ENCODE data around the gene RIMBP2.
"Not testable (repeated sequence)": the region's sequence is repeated elsewhere in the genome, so short reads cannot be mapped to it uniquely, and the experiment has no call there.

RIMBP2 gene

GRCh38 chr12:130700492-130701401 is 15.4 kb downstream of the RIMBP2 start:
- DNase-seq (ENCODE audit: low read depth): no peak
- H3K4me3 ChIP-seq (ENCODE audit: low read depth, low read length): no peak overlapping the region
- TF ChIP-seq, protein P1, sequence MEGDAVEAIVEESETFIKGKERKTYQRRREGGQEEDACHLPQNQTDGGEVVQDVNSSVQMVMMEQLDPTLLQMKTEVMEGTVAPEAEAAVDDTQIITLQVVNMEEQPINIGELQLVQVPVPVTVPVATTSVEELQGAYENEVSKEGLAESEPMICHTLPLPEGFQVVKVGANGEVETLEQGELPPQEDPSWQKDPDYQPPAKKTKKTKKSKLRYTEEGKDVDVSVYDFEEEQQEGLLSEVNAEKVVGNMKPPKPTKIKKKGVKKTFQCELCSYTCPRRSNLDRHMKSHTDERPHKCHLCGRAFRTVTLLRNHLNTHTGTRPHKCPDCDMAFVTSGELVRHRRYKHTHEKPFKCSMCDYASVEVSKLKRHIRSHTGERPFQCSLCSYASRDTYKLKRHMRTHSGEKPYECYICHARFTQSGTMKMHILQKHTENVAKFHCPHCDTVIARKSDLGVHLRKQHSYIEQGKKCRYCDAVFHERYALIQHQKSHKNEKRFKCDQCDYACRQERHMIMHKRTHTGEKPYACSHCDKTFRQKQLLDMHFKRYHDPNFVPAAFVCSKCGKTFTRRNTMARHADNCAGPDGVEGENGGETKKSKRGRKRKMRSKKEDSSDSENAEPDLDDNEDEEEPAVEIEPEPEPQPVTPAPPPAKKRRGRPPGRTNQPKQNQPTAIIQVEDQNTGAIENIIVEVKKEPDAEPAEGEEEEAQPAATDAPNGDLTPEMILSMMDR (IDR thresholded peaks at IDR 0.05; ENCODE audit: insufficient read depth, low read depth, low read length, missing control alignments): no peak

DNA sequence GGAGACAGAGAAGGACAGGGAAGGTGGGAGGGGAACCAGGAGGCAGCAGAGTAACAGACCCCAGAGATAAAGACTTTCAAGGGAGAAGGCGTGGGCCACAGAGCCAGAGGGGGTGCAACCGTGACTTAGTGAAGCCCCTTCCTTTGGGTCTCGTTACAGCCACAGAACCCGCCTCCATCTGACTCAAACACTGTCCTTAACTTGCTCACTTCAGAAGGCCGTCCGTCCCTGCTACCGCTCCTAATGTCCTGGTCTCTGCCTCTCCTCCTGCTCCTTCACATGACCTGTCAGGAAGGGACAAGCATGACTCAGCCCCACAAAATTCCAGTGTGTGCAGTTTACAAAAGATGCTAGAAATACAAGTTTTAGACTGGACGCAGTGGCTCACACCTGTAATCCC is 18.0 kb downstream of the RIMBP2 start:
- no peak overlapping the region for H3K4me3 ChIP-seq (ENCODE audit: low read depth, low read length)
- TF ChIP-seq, protein P1 (IDR thresholded peaks at IDR 0.05; ENCODE audit: insufficient read depth, low read depth, low read length, missing control alignments): no peak
- no peak for DNase-seq (ENCODE audit: low read depth)

- TF ChIP-seq, protein P1 (IDR thresholded peaks at IDR 0.05; ENCODE audit: insufficient read depth, low read depth, low read length, missing control alignments): no peak
- DNase-seq (ENCODE audit: low read depth): no peak
- H3K4me3 ChIP-seq (ENCODE audit: low read depth, low read length): no peak overlapping the region
These were observed 19.6 kb downstream of the RIMBP2 start for GRCh38 chr12:130696379-130697100.

DNA sequence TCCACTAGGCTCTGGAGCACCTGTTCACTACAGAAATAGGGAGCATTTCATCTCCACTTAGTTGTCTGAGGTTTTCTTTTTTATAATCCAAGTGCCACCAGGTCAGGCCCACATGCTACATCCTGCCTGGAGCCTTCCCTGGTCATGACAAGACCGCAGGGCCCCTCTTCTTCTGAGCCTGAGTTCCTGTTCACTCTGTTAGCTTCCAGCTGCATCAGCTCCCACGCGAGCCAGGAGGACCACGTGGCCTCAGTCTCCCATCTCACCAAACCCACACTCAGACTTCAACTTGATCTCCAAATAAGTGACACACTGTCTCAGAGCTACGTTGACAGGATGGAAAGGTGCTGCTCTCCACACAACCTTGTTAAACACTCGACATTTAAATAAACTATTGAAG is 21.0 kb downstream of the RIMBP2 start:
- H3K4me3 ChIP-seq (ENCODE audit: low read depth, low read length): no peak overlapping the region
- TF ChIP-seq, protein P1 (IDR thresholded peaks at IDR 0.05; ENCODE audit: insufficient read depth, low read depth, low read length, missing control alignments): no peak
- no peak for DNase-seq (ENCODE audit: low read depth)

DNA sequence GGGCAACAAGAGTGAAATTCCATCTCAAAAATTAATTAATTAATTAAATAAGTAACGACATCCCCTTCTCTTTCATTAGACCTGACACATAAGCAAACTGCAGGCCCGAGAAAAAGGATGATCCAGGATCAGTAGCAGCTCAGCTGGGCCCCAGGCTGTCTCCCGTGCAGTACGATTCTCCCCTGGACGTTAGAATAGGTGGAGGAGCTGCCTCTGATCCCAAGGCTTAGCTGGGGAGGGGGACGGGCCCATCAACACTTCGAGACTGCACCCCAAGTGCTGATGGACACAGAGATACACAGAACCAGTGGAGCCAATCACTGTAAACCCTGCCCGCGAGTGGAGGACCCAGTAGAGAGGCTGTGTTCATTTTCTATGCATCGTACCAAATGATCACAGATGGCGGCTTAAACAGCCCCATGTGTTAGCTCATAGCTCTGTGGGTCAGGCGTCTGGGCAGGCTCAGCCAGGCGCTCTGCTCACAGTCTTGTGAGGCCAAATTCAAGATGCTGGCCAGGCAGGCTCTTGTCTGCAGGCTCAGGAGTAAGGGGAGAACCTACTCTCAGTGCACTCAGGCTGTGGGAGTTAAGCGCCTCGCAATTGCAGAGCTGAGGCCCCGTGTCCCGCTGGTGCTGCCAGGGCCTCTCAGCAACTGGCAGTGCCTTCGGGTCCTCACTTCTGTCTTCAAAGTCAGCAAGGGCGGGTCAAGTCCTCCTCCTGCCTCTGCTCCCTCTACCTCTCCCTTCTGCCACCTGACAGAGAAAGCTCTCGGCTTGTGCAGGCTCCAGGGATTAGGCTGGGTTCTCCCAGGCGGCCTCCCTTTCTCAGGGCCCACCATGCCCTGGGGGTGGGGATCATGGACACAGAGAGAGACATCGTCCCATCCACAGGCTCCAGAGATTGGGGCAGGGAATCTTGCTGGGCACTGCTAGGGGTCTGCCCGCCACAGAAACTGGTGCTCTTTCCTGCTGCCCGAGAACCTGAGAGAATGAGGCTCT is 26.4 kb downstream of the RIMBP2 start:
- H3K4me3 ChIP-seq (ENCODE audit: low read depth, low read length): no peak overlapping the region
- TF ChIP-seq, protein P1 (IDR thresholded peaks at IDR 0.05; ENCODE audit: insufficient read depth, low read depth, low read length, missing control alignments): no peak
- DNase-seq (ENCODE audit: low read depth): no peak

- not testable (repeated sequence) for H3K4me3 ChIP-seq (ENCODE audit: low read depth, low read length); DNase-seq (ENCODE audit: low read depth)
These were observed 27.1 kb downstream of the RIMBP2 start for GRCh38 chr12:130688999-130689398.

Measured in GM12865 (cell line).